ENCODE measurements around the gene TNFRSF21.
"Not testable (repeated sequence)": the region's sequence is repeated elsewhere in the genome, so short reads cannot be mapped to it uniquely, and the experiment has no call there.

TNFRSF21 gene

DNA sequence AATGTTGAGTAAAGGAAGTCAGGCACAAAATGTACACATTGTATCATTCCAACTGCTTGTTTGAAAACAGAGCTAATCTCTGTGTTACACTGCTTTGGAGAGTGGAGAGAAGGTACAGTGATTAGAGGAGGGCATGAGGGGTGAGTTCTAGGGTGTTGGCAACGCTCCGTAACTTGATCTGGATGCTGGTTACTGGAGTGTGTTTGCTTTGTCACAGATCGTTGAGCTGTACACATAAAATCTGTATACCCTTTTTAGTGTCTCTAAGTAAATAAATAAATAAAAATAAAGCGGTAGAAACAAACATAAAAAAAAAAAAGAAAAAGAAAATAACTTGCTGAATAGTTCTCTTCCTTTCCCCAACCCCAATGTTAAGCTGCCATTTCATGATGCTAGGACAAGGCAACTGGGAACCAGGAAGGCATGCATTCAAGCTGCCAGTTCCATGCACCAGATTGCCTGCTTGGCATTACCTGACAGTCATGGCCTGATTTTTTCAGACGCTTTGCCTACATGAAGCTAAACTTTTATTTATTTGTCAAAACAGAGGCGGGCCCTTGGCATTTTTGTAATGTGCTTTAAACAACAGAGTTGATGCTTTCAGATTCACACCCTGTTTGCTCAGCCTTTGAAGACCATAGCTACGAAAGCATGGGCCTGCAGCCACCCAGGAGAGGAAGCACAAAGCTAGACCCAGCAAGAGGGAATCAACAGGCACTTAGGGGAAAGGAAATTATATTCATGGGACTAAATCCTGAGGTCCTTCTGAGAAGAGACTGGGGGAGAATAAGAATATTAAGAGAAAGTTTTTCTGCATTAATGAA lies 21.2 kb downstream of the TNFRSF21 start:
- DNase-seq (ENCODE audit: low read depth) = no peak

DNA sequence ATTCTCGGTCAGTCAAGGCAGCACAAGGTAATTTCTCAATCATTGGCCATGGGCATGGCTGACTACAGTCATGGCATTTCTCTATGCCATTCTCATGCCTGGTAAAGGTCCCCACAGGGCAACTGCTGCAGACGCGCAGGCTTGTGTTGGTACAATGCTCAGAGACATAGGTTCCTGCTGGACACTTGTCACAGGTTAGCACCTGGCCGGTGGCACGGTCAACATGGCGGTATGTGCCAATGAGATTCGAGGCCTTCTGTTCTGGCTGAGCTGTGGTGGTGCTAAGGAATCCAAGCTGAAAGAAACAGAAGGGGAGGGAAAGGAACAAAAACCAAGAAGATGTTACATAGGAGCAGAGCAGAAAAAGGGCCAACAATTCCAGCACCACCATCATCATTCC lies 23.4 kb downstream of the TNFRSF21 start:
- no peak for DNase-seq (ENCODE audit: low read depth)

- no peak for DNase-seq (ENCODE audit: low read depth)
These were observed 25.7 kb downstream of the TNFRSF21 start for GRCh38 chr6:47283993-47284392.

- DNase-seq (ENCODE audit: low read depth) = no peak
These were observed 31.2 kb downstream of the TNFRSF21 start for GRCh38 chr6:47278545-47278944.

GRCh38 chr6:47277702-47278101 lies 32.0 kb downstream of the TNFRSF21 start:
- no peak for DNase-seq (ENCODE audit: low read depth)

DNA sequence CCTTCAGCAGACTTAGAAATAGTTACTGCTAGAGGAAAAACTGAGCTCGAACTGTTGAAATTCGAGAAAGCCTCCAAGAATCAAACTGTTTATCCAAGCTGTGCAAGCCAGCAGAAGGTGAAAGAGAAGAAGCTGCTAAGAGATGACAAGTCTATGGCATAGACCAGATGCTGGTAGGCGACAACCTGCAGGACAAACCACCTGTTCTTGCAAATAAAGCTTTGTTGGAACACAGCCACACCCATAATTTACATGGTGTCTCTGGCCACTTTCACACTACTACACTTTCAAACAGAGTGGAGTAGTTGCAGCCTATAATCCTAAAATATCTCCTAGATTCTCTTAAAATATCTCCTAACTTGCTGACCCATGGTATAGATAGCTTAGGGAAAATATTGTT lies 33.3 kb downstream of the TNFRSF21 start:
- DNase-seq (ENCODE audit: low read depth) = no peak

DNA sequence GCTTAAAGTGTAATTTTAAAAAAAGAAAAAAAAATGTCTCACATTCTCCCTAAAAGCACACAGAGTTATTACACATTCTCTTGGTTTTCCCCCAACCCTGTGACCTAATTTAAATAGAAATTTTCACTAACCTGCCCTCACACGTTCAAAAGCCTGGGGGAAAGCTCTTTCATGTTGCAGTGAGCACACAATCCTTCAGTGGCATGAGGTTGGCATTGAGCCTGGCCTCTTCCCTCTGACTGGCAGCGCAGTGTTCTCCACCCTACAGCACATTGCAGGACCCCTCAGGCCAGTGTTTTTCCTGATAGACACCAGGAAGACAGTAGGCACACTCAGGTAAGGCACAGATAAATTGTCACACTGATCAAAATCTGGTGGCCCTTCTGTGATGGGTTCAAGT lies 34.1 kb downstream of the TNFRSF21 start:
- DNase-seq (ENCODE audit: low read depth) = no peak

DNA sequence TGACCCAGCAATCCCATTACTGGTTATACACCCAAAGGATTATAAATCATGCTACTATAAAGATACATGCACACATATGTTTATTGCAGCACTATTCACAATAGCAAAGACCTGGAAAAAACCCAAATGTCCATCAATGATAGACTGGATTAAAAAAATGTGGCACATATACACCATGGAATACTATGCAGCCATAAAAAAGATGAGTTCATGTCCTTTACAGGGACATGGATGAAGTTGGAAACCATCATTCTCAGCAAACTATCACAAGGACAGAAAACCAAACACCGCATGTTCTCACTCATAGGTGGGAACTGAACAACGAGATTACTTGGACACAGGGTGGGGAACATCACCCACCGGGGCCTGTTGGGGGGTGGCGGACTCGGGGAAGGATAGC lies 34.6 kb downstream of the TNFRSF21 start:
- DNase-seq (ENCODE audit: low read depth) = not testable (repeated sequence)

DNA sequence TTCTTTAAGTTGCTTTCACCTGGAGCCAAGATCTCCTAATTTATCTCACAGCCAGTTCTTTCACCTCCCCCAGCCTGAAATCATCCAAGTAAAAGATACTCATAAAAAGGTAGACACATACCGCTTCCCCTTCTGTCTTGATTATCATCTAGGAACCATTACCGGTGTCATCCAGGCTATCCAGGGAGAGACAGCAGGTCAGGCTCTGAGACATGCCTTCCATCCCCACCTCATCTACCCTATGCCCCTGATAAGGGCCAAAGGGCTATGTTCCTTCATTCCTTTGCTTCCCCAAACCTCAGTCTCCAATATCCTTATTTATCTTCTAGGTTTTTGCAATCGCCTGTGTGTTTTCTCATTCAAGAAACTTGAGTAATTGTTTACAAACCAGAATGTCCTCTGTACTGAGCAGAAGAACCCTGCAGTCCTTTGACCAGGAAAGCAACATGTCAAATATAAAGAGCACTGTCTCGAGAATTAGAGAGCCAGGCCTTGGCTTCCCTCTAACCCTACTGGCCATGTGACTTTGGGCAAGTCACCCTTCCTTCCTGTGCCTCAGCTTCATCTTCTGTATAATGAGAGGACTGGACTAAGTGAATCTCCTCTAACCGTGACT lies 41.0 kb downstream of the TNFRSF21 start:
- DNase-seq (ENCODE audit: low read depth) = no peak

GRCh38 chr6:47267301-47267700 lies 42.4 kb downstream of the TNFRSF21 start:
- no peak for DNase-seq (ENCODE audit: low read depth)

- no peak for DNase-seq (ENCODE audit: low read depth)
These were observed 43.7 kb downstream of the TNFRSF21 start for GRCh38 chr6:47265971-47266370.

- no peak for DNase-seq (ENCODE audit: low read depth)
These were observed 44.9 kb downstream of the TNFRSF21 start for GRCh38 chr6:47264775-47265184.

- no peak for DNase-seq (ENCODE audit: low read depth)
These were observed 46.4 kb downstream of the TNFRSF21 start for GRCh38 chr6:47263268-47263667.

DNA sequence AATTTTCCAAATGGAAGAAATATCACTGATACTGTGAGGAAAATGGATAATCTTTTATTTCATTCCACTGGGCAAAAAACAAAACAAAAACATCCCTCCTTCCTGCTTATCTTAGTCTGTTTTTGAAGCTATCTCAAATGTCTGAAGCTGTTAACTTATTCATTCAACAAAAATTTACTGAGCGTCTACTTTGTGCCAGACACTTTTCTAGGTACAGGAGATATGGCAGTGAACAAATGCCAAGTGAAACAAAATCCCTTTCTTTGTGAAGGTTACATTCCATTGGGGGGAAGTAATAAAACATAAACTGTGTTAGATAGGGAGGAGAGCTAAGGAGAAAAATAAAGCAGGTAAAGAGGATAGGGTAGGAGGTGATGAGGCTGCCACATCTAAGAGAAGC lies 47.5 kb downstream of the TNFRSF21 start:
- no peak for DNase-seq (ENCODE audit: low read depth)

GRCh38 chr6:47261191-47261590 lies 48.5 kb downstream of the TNFRSF21 start:
- no peak for DNase-seq (ENCODE audit: low read depth)

DNA sequence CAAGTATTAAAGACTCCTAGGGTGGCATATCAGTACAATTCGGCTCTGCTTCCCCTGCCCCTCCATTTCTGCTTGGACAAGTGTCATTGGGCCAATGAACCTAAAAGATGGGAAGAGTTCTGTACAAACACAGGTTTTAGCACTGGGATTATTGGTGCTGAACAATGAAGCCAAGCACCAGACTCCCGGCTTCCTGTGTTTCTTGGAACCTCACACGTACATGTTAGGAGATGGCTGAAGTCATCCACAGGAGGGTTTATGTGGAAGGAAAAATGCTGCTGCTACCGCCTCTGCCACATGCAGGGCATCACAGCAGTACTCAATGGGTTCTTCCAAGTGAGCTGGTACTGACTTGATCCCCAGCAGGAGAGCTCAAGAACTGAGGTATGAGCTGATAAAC lies 49.7 kb downstream of the TNFRSF21 start:
- DNase-seq (ENCODE audit: low read depth) = no peak

- no peak for DNase-seq (ENCODE audit: low read depth)
These were observed 50.9 kb downstream of the TNFRSF21 start for GRCh38 chr6:47258724-47259347.

DNA sequence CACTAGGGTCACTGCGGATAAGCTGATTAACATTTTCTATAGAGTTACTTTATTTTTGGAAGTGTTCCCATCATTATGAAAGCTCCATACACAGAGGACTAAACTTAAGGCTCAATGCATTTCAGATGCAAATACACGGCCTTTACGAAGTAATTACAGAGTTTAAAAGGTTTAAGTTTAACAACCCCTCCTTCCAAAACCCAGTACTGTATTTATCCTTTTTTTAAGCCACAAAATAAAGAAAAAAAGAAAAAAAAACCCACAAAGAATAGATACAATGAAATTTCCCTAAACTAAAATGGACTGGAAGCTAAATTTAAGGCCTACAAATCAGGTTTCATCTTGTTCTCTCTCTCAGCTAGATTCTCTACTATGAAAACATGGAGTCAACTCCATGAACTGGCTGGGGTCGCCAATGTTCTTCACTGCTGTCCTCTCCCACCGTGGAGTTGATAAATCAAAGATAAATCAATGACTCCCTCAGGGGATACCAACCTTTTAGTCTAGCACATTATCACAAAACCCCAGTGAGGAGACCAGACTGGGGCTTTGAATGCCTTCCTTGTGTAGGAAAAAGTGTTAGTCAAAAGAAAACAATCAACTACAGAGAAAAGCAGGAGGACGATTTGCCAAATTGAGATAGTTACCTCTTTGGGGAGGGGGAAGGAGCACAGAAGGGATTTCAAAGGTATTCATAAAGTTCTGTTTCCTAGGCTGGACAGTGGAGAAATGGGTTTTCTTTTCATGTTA lies 52.5 kb downstream of the TNFRSF21 start:
- no peak for DNase-seq (ENCODE audit: low read depth)

GRCh38 chr6:47256361-47256760 lies 53.3 kb downstream of the TNFRSF21 start:
- DNase-seq (ENCODE audit: low read depth) = no peak

- no peak for DNase-seq (ENCODE audit: low read depth)
These were observed 54.8 kb downstream of the TNFRSF21 start for GRCh38 chr6:47254906-47255305.

DNA sequence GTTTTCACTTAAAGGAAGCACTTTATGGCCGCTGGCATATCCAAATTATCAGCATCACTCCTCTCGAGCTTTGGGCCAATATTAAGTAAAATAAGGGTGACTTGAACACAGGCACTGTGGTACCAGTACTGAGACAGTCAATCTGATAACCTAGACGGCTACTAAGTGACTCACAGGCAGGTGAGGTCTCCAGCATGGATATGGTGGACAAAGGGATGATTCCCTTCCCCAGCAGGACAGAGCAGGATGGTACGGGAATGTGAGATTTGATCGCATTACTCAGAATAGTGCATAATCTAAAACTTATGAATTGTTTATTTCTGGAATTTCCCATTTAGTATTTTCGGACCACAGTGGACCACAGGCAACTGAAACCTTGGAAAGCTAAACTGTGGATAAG lies 55.7 kb downstream of the TNFRSF21 start:
- no peak for DNase-seq (ENCODE audit: low read depth)

- no peak for DNase-seq (ENCODE audit: low read depth)
These were observed 56.6 kb downstream of the TNFRSF21 start for GRCh38 chr6:47253136-47253535.

GRCh38 chr6:47252633-47253032 lies 57.1 kb downstream of the TNFRSF21 start:
- no peak for DNase-seq (ENCODE audit: low read depth)

Data from stimulated activated CD8-positive, alpha-beta memory T cell treated with anti-CD3 and anti-CD28 coated beads, Interleukin-12 subunit alpha, Interleukin-12 subunit beta, amount 100 ng/mL, for 4 hours (primary cell).